ENCODE data around the gene MMP2.

- no peak for TF ChIP-seq CTCF (IDR thresholded peaks at IDR 0.05)
- TF ChIP-seq POLR2A (IDR thresholded peaks at IDR 0.05), result no peak
Measured at GRCh38 chr16:55474821-55475220, 4.2 kb upstream of the MMP2 start.

All from heart left ventricle (tissue), 13 donors.